ENCODE results near the gene PDCD1.
"Not testable (repeated sequence)": the region's sequence is repeated elsewhere in the genome, so short reads cannot be mapped to it uniquely, and the experiment has no call there.

PDCD1 gene

GRCh38 chr2:241876528-241877196, 18.0 kb upstream of the PDCD1 start:
- no peak for DNase-seq

- DNase-seq = not testable (repeated sequence)
Observed at GRCh38 chr2:241875754-241876527, 17.2 kb upstream of the PDCD1 start.

GRCh38 chr2:241874277-241874925, 15.7 kb upstream of the PDCD1 start:
- DNase-seq = no peak

DNA sequence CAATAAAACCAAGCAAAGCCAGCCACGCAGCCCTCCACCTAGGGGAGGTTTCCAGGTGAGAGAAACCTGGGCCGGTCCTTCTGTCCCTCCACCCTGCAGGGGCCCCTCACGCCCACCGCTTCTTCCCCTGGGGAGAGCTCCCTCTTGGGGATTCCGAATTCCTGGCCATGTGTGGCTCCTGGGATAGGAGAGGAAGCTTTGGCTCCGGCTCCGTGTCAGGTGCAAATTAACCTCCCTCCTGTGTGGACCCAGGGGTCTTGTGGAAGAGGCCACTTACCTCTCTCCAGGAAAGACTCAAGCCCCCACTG, 15.1 kb upstream of the PDCD1 start:
- DNase-seq = no peak

- DNase-seq = no peak
Observed at GRCh38 chr2:241873081-241873802, 14.5 kb upstream of the PDCD1 start.

DNA sequence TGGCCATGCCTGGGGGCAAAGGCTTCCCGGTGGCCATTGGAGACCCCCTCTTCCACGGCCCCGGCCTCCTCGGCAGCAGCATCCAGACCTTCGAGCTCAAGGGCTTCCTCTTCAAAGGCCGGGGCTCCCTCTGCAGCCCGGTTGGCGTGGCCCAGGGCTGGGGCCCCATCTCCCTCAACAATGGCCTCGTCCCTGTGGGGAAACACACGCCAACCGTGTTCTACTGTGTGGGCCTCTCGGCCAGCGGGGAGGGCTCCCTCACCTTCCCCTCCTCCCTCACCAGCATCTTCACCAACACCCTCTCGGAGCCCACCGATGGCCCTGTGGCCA, 13.6 kb upstream of the PDCD1 start:
- no peak for DNase-seq

DNA sequence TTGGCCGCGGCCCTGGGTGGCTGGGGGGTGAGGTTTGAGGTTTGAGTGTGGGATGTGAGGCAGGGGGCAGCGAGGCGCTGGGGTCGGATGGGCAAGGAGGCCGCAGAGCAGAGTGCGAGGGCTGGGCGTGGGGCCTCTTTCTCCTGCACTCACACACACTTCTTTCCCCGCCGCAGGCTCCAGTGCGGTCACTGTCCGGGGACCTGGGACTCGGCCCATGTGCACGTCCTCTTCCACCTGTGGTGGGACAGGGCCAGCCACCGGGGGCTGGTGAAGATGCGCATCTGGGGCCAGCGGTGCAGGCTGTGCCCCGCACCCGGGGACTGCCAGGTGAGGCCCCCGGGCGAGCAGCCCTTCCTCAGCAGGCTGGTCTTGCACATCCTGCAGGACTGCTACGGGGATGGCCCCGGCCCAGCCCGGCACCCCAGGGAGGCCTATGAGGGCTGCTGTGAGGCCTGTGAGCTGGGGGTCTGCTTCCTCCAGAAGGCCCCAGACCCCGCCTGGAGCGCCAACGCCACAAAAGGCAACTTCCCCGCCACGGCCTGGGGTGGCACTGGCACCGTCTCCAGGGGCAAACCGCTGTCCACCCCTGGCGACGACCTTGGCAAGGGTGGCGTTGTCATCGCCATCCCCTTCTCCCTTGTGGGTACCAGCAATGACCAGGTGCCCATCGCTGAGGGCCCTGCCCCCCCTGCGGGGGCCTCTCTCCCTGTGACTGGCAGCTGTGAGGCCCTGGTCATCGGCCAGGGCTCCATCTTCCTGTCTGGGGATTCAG, 13.0 kb upstream of the PDCD1 start:
- DNase-seq = no peak

DNA sequence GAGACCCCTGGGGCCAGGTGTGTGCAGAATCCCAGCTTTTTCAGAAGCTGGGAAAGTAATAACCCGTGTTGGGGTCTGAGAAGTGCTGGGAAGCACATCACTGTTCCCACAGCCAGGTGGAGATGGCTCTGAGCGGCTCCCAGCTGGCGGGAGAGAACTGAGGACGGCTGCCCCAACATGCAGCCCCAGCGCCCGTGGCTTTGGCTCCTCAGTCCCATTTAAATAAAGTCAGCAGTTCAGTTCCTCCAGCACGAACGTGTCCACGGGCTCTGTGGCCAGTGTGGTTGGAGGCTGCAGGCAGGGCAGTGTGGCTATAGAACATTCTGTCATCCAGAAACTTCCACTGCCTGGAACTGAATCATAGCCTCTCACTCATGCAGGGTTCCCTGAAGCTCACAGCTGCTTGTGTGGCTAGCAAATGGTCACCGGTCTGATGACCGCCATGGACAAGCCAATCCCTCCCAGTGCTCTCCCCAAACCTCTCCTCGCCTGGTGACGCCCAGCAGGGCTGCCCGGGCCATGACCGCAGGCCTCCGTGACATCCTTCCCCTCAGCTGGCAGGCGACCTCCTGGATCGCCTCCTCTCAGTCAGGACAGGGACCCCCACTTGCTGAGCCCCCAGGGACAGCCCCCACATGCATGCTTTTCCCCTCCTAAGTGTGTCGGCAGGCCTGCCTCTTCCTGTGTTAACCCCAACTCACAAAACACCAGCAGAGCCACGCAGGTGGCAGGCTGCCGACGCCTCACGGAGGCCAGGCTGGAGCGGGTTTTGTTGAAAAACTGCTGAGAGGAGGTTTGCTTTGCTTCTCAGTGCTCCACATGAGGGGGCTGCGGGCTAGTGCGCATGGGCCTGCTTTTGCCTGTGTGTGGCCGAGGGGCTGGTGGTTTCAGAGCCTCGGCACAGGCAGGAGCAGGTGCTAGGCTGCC, 12.2 kb upstream of the PDCD1 start:
- no peak for DNase-seq

DNA sequence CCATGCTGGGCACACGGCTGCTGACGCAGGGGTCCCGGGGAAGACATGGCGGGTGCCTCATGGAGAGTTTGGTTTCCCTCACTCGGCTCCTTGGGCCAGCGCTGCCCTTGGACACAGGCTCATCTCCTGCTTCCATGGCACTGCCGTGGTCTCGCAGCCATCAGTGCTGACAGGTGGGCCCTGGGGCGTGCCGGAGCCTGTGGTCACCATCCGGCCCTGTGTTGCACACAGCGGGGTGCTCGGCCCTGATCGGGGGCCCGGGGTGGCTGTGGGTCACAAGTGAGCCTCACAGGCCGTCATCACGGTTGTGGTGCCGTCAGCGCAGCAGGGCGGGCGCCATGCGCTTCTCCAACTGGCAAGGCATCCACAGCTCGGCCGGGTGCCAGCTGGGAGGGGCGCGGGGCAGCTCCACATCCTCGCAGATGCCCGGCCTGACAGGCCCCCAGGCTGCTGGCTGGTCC, 11.4 kb upstream of the PDCD1 start:
- no peak for DNase-seq

GRCh38 chr2:241869087-241869961, 10.6 kb upstream of the PDCD1 start, which contains the start of gene RTP5:
Gene RTP5 (plus strand): TSS chr2:241869729. CDS start chr2:241869757, 28 bp downstream.
- no peak for DNase-seq

DNA sequence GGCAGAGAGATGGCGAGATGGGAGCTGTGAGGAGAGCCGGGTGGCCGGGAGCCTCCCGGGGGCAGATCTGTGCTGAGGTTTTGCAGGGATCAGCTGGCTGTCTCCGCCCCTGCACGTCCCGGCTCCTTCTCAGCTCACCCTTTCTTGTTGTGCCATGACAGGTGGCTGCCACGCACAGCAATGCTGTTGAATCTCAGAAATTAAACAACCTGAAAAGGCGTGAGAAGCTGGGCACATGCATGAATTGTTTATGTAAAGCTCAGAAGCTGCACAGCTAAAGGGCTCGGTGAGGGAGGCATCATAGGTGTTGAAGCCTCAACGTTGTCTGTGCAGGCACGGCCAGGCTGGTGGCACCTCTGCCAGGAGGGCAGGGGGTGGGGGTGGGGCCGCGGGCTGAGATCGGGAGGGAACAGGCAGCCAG, 10.0 kb upstream of the PDCD1 start:
- DNase-seq = no peak

DNA sequence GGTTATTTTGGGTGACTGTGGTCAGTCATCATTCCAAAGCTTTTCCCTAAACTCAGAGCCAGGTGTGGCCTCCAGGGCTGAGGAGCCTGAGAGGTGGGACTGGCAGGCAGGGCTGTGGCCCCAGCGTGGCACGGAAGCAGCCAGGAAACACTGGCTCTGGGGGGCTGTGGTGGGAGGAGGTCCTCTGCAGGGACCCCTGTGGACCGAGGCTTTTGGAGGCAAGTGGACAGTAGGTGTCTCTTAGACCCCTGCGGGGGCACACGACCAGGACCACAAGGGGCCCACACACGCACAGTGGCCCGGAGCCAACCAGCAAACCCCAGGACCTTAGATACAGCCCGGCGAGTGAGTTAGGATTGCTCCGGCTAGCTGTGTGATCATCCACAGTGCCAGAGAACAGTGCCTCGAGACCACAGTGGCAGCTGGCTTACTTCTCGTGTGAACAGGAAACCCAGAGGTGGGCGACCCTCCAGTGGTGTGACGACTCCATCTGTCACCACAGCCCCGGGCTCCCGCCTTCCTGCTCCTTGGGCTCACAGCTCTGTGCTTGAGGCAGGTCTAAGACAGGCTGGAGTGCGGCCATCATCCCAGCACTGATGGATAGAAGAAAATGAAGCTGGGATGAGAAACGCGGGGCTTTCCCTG, 9.2 kb upstream of the PDCD1 start:
- DNase-seq = no peak

GRCh38 chr2:241866790-241867645, 8.3 kb upstream of the PDCD1 start:
- no peak for DNase-seq

- DNase-seq = no peak
Observed at GRCh38 chr2:241865957-241866789, 7.5 kb upstream of the PDCD1 start.

DNA sequence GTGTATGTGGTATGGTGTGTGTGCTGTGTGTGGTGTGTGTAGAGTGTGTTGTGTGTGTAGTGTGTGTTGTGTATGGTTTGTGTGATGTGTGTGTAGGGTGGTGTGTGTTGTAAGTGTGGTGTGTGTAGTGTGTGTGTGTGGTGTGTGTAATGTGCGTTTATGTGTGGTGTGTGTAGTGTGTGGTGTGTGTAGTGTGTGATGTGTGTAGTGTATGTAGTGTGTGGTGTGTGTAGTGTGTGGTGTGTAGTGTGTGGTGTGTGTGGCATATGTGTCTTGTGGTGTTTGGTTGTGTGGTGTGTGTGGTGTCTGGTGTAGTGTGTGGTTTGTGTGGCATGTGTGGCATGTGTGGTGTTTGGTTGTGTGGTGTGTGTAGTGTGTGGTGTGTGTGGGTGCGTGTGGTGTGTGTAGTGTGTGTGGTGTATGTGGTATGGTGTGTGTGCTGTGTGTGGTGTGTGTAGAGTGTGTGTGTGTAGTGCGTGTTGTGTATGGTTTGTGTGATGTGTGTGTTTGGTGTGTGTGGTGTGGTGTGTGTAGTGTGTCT, 6.8 kb upstream of the PDCD1 start:
- no peak for DNase-seq

GRCh38 chr2:241864850-241865213, 6.1 kb upstream of the PDCD1 start:
- DNase-seq = no peak

DNA sequence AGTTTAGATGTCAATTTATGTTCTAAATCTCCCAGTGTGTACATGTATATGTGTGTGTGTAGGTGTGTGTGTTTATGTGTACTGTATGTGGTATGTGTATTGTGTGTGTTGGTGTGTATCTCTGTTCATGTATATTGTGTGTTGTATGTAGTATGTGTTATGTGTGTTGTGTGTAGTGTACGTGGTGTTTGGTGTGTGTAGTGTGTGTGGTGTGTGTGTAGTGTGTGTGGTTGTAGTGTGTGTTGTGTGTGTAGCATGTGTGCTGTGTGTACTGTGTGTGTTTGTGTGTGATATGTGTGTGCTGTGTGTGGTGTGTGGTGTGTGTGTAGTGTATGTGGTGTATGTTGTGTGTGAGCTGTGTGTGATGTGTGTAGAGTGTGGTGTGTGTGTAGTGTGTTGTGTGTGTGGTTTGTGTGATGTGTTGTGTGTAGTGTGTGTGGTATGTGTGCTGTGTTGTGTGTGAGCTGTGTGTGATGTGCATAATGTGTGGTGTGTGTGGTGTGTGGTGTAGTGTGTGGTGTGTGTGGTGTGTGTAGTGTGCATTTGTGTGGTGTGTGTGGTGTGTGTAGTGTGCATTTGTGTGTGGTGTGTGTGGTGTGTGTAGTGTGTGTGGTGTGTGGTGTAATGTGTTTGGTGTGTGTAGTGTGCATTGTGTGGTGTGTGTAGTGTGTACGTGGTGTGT, 5.6 kb upstream of the PDCD1 start:
- DNase-seq = no peak
